ENCODE results near the gene HP1BP3. TPM values are rescaled to one million over a fixed set of nuclear protein-coding genes. Genes with fewer than 3 reads are reported as not detected.

Gene HP1BP3
- total and polyA plus RNA-seq, 2 of the 4 experiments (the other 2 are of a cell fraction) = 88.4 to 151 TPM

DNA sequence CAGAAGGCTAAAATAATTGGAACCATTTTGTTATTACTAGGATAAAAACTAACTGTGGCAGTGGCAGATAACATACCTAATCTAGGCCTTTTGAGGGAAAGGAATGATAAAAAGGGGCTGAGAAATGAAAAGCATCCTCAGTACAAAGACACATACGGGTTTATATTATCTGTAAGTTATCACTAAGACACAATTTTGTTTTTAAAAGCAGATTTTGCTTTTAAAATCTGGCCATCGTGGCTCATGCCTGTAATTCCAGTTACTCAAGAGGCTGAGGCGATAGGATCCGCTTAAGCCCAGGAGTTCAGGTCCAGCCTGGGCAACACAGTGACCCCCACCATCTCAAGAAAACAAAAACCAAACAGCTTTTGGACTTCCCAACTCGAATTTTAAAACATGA, 24.8 kb upstream of the HP1BP3 start:
- Histone ChIP-seq H3K9me1 (ENCODE audit: insufficient read depth, low read length) (no peaks in the 10 kb centered on the region), H2AK5ac (ENCODE audit: low read depth, low read length) (no peak overlapping the region), H3K4ac (ENCODE audit: low read depth, low read length) (no peak overlapping the region), H4K91ac (ENCODE audit: insufficient read depth, low read depth, low read length) (no peak overlapping the region), H3K23ac (ENCODE audit: low read depth, low read length) (no peak overlapping the region), H3K14ac (replicated peaks; ENCODE audit: low read depth, low read length) (no peak overlapping the region), H3K9ac (ENCODE audit: low read depth, low read length) (no peak overlapping the region), H4K5ac (ENCODE audit: low read depth, low read length) (no peak overlapping the region), H3K56ac (ENCODE audit: extremely low read depth, insufficient read depth, low read length) (no peak overlapping the region), H2BK120ac (ENCODE audit: low read depth, low read length) (no peak overlapping the region), H3K4me1 (ENCODE audit: control insufficient read depth, insufficient read depth, low read length) (no peaks in the 10 kb centered on the region; the same call in 1 of the 2 replicates), H2AK9ac (replicated peaks; ENCODE audit: low read depth, low read length, poor library complexity) (no peak overlapping the region), H3K27me3 (ENCODE audit: control insufficient read depth, insufficient read depth, low read length) (no peaks in the 10 kb centered on the region), H3K18ac (ENCODE audit: low read depth, low read length) (no peak overlapping the region), H2BK15ac (ENCODE audit: low read depth, low read length) (no peak overlapping the region), H2BK20ac (ENCODE audit: low read depth, low read length) (no peak overlapping the region), H4K8ac (ENCODE audit: low read depth in 2 of 2, low read length in 2 of 2) (no peak overlapping the region), H2AFZ (replicated peaks; ENCODE audit: low read length, poor library complexity) (no peak overlapping the region), H4K20me1 (ENCODE audit: insufficient read depth, low read length) (no peaks in the 10 kb centered on the region), H3K36me3 (ENCODE audit: control insufficient read depth, insufficient read depth, low read length) (peaks cover 18% of the 10 kb centered on the region), H3K4me3 (ENCODE audit: insufficient read depth, low read depth, low read length) (no peak overlapping the region), H3K79me1 (ENCODE audit: low read depth in 1 of 2, low read length in 2 of 2) (no peaks in the 10 kb centered on the region), H2BK5ac (ENCODE audit: low read depth, low read length, poor library complexity, severe bottlenecking) (no peak overlapping the region), H3K4me2 (ENCODE audit: low read depth, low read length) (no peak overlapping the region), H3K27ac (ENCODE audit: insufficient read depth, low read length) (no peak overlapping the region), H3K9me3 (ENCODE audit: control insufficient read depth, insufficient read depth, low read length) (no peaks in the 10 kb centered on the region)
- intact Hi-C loops (cut with micrococcal nuclease) (no loop called here), in situ Hi-C loops (cut with MboI; ENCODE audit: low sequenced_read_pairs) (no loop called here), dilution Hi-C loops (cut with HindIII; ENCODE audit: low sequenced_read_pairs, unreplicated experiment) (no loop called here)
- no peak for DNase-seq
- no peak for ATAC-seq (ENCODE audit: low read depth)
- TF ChIP-seq RAD21 (IDR thresholded peaks at IDR 0.05; ENCODE audit: low read length) = no peak
- TF ChIP-seq RFX5 (IDR thresholded peaks at IDR 0.05; ENCODE audit: low read depth, low read length) = no peak
- no peak for TF ChIP-seq MXI1 (IDR thresholded peaks at IDR 0.05; ENCODE audit: borderline replicate concordance, low read depth, low read length)
- TF ChIP-seq, protein P1, sequence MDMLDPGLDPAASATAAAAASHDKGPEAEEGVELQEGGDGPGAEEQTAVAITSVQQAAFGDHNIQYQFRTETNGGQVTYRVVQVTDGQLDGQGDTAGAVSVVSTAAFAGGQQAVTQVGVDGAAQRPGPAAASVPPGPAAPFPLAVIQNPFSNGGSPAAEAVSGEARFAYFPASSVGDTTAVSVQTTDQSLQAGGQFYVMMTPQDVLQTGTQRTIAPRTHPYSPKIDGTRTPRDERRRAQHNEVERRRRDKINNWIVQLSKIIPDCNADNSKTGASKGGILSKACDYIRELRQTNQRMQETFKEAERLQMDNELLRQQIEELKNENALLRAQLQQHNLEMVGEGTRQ (IDR thresholded peaks at IDR 0.05; ENCODE audit: low read depth, low read length) = no peak
- POLR2A ChIA-PET (ENCODE audit: unreplicated experiment) = no interaction called here
- BruUV-seq (replicated peaks) = no TSS peak
- no CpG with 5 or more reads among the region's 5 CpGs for WGBS, 2 experiments (ENCODE audit: extremely low coverage in 2 of 2, insufficient read length in 1 of 2)
- CTCF ChIA-PET = interaction anchor here (1.1 to 1.2 kb wide), 2 partner anchors 12 to 14 kb away, joined by 3 to 4 read pairs; no protein-coding TSS in a partner anchor
